ENCODE results near the gene BEST1. TPM values are rescaled to one million over a fixed set of nuclear protein-coding genes. Genes with fewer than 3 reads are reported as not detected.

BEST1 gene
- total and polyA plus RNA-seq, 2 of the 13 experiments (the other 11 are each of a cell fraction or from before 2014, with no cell fraction given), result 0.09 to 0.65 TPM

GRCh38 chr11:61967116-61967923 is 17.2 kb downstream of the BEST1 start, which contains the start of gene FTH1 (continued):
- no peak for TF ChIP-seq ETV6 (CRISPR knock-in tag; conservative IDR thresholded peaks at IDR 0.05)
- TF ChIP-seq SP1 (IDR thresholded peaks at IDR 0.05), result no peak
- peak; percentile 86 for TF ChIP-seq SP1 (CRISPR knock-in tag; IDR thresholded peaks at IDR 0.05)
- TF ChIP-seq ZBTB40 (IDR thresholded peaks at IDR 0.05), result no peak
- no peak for TF ChIP-seq ZBTB40 (CRISPR knock-in tag; IDR thresholded peaks at IDR 0.05)
- no peak for TF ChIP-seq ZBTB49 (CRISPR knock-in tag; IDR thresholded peaks at IDR 0.05; ENCODE audit: borderline replicate concordance)
- TF ChIP-seq ZNF337 (CRISPR knock-in tag; IDR thresholded peaks at IDR 0.05; ENCODE audit: borderline replicate concordance, low read depth), result no peak
- no peak for TF ChIP-seq FLYWCH1 (CRISPR knock-in tag; IDR thresholded peaks at IDR 0.05)
- TF ChIP-seq ZNF160 (CRISPR knock-in tag; IDR thresholded peaks at IDR 0.05), result peak; percentile 73
- TF ChIP-seq NR2F1 (CRISPR knock-in tag; IDR thresholded peaks at IDR 0.05), result no peak
- TF ChIP-seq MXD1 (CRISPR knock-in tag; IDR thresholded peaks at IDR 0.05), result peak; percentile 47; the same call in 1 of the 2 replicates
- no peak for TF ChIP-seq HMGA1 (CRISPR knock-in tag; conservative IDR thresholded peaks at IDR 0.05)
- TF ChIP-seq ZNF367 (CRISPR knock-in tag; IDR thresholded peaks at IDR 0.05; ENCODE audit: borderline replicate concordance), result no peak; the same call in 1 of the 2 replicates
- TF ChIP-seq IRX3 (CRISPR knock-in tag; IDR thresholded peaks at IDR 0.05; ENCODE audit: borderline replicate concordance, low read depth), result peak; percentile 66; the same call in 1 of the 2 replicates
- no peak for TF ChIP-seq ZNF530 (CRISPR knock-in tag; IDR thresholded peaks at IDR 0.05; ENCODE audit: low read depth)
- no peak for TF ChIP-seq ATF7 (IDR thresholded peaks at IDR 0.05)
- no peak for TF ChIP-seq ATF7 (CRISPR knock-in tag; IDR thresholded peaks at IDR 0.05)
- TF ChIP-seq SMARCC2 (IDR thresholded peaks at IDR 0.05), result no peak
